Inflammatory macrophage treated with lipopolysaccharide for 1 hour (primary cell): ENCODE data around the gene RSPH1.

Experiments
- DNase-seq, 2 donors: peaks; one replicate each; pipeline ENCODE4 v3.0.0-alpha.2; 2020 to 2022

RSPH1 gene

DNA sequence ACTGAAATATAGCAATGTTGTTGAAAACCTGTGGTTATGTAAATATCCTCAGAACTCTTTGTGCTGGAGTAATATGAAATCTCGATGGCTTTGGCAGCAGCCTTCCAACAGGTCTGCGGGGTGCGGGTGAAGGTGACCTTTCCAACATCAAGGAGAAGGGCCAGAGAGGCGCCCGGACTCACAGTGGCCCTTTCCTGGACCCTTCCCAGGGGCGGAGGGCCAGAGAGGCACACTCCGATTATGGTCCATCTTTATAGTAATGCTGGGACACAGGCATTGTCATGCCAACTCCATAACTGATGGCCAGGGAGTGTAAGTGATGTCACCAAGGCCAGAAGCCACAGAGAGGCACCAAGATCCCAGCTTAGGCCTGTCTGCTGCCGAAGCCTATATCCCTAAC lies 35.7 kb upstream of the RSPH1 start:
- DNase-seq = no peak

DNA sequence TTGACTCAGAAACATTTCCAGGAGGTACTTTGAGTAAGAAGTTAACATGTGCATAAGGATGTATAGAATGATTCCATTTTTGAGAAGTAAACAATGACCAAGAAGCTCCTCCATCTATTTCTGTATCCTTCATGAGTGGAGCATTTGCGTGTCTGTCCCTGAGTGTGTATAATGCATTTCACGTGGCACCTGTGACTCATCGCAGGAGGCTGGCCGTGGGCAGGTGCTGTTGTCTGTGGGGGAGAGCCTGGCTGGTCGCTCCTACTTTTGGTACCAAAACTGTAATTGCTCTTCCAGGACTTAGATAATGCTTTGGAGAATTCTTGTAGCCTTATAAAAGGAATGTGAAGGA lies 34.1 kb upstream of the RSPH1 start:
- no peak for DNase-seq

DNA sequence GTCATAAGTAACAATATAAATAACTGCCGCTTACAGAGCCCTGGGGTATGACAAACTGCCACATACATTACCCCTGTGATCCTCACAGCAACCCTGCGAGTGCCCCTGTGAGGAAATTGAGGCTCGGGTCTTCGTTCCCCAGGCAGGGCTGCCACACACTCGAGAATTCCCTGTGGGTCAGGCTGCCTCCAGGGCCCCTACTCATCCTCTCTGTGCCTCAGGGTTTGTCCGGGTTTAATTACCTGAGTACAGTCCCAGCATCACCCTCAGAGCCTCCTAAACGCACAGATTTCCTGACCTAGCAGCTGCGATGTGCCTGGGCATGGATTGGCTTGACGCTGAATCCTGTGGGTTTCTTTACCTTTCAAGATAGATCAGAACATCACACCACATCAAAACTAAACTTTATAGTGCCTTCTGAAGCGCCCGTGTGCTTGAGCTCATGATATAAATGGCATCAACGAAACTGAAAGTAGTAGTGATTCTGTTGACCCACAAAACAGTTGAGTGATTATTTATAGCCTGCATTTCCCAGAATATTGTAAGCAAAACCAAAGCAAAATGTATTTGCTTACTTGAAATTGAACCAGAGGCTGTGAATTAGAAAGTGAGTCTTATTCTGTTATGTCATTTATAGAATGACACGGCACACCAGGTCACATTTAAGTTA lies 31.6 kb upstream of the RSPH1 start:
- peak; percentile 27 to 31 for DNase-seq

DNA sequence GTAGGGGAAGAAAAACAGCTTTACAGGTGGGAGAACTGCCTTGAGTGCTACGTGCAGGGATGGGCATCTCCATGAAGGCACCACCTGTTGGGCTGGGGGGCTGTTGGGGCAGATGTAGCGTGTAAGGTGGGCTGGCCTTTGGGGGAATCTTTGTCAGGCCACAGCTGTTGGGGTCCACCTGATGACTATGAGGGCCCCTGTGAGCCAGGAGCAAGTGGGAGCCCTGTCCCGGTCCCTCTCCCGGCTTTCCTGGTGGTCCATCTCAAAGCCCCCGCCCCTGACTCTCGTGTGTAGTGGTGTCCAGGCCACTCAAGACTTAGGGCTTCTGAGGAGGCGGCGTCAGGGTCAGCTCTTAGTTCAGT lies 31.1 kb upstream of the RSPH1 start:
- DNase-seq = no peak

DNA sequence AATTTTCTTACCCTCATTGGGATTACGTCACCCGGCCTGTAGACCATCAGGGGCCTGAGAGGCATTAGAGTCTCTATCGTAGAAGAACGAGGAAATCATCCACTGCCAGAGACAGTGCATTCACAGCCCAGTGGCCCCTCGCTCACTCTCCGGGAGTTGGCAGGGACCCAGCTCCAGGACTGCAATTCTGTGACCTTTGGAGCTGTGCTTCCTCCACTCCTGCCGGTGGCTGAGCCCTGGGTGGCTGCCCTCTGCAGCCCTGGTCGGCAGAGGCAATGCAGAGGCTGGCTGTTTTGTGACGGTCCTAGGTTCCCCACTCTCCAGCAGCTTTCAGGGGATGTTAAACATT lies 30.3 kb upstream of the RSPH1 start:
- no peak for DNase-seq

DNA sequence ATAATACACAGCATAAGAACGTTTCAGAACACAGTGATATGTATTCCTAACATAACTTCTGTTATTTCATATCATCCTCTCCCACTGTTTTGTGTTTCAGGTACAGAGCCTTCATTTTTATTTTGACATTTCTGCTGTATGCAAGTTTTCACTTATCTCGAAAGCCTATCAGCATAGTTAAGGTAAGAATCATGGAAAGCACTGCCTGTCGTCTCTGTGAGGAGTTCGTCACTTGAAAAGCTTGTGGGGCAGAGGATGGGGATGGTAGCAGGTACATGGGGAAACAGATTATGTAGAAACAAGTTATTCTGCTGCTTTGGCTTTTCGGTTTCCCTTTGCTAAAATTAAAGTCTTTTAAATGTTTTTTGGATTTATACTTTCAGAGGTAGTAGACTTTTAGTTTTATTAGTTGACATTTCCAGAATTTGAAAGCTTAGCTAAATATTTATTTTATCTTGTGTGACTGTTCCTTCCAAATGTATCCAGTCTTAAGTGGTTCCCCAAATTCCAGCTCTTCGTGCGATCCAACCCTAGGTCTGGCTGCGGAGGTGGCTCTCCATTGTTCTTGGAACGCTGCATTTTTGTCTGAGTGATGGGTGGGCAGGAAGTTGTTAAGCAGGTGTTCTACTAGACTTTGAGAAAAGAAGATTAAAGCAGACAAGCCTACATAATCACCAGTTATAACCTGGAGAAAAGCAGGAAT lies 29.8 kb upstream of the RSPH1 start:
- no peak for DNase-seq

DNA sequence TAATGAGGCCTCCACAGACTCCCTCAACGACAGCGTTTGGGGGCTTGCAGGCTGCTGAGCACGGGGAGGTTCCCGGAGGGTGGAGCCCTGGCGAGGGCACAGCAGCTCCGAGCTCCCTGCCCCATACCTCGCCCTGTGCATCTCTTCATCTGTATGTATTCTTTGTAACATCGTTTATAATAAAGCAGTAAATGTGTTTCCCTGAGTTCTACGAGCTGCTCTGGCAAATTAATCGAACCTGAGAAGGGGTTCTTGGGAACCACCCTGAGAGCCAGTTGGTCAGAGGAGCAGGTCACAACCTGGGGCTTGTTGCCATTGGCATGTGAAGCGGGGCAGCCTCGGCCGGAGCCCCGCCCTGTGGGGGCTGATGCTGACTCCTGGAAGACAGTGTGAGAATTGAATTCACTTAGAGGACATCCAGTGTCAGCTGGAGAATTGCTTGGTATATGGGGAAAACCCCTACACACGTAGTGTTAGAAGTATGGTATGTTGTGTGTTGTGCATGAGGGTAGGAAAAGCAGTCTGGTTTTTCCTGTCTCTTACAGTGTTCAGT lies 29.1 kb upstream of the RSPH1 start:
- DNase-seq = no peak

DNA sequence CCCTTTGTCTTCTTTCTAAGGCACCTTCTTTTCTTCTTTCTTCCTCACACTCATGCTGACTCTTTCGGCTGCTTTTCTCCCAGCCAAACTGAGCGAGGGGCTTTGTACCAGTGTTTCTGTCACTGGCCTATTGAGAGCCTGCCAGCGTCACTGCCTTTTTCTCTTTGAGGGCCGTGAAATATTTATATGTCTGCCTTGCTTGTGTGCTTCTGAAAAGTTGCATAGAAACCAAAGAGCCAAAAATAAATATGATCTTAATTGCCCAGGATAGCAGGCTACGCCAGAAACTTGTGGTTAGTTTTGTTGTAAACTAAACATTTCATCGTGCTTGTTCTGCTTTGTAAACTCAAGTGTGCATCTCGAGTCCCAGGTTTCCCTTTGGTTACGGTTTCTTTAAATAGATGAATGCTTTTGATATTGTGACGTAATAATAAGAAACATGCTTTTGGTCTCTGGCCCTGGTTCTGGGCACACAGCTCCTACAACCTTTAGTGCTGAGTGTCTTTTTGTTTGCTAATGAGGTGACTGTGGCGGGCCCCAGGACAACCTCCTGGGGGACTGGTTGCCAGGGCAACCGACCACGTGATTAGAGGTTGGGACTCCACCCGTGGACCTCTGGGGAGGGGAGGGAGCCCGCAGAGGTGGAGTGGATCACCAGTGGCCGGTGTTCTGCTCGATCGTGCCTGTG lies 28.5 kb upstream of the RSPH1 start:
- DNase-seq = no peak

DNA sequence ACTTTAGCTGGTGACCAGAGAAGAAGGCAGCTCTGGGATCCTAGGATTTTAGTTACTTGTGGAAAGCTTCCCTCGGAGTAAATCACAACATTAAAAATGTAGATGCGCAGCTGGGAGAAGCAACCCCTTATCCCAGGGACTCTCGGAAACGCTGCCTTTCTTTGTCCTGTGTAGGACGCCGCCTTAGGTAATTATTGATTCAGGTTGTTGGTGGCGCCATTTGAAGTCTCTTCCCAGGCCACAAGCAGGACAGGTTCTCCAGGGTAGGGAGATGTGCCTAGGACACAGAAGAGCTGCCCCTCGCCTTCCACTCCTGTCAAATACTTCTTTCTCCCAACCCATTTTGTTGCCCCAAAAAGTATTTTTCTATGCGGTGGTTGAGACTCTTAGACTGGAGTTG lies 27.9 kb upstream of the RSPH1 start:
- no peak for DNase-seq

DNA sequence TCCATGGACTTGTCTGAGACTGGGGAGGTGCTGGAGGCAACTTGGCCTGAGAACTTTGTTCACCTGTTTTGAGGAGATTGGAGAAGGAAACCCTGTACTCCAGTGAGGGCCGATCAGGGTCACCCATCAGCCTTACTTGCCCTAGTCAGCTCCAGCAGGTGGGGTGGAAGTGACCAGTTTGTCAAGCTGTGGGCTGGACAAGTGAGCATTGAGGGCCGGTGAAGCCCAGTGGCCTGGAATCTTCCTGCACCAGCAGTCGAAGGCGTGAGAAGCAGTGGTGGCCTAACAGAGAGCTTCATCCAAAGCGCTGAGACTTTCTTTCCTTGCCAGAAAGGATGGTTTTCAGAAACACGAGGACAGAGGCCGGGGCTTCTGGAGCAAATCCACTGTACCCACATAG lies 27.2 kb upstream of the RSPH1 start:
- DNase-seq = no peak

DNA sequence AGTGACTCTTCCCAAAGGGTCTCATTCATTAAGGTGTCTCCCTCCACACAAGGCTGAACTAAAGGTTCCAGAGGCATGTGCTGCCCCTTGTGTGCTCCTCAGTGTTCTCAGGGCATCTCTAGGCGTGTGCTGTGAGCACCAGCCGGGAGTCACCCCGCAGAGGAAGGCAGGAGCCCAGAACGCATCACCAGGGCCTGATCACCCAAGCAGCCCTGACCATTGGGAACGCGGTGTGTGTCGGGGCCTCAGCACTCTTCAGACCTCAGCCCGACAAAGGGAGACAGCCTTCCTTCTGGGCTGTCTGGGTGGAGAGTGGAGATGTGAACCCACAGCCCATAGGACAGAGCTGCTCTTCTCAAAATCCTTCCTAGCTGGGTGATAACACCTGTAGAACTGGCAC lies 26.7 kb upstream of the RSPH1 start:
- DNase-seq = no peak

DNA sequence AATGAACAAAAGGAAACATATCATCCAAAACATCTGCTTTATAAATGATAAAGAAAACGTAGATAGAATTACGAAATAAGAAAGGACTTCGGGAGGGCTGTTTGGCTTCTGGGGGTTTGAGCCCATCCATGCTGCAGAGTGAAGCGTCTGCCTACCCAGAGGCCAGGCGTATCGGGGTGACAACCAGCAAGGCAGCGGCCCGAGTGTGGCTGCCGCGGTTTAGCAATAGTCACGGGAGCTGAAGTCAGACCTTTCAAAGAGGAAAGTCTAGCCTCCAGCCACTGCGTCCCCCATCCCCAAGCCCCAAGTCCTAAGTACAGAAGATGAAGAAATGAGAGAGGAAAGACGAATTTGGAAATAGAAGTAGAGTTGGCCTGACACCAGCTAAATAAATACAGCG lies 26.2 kb upstream of the RSPH1 start:
- DNase-seq = no peak

DNA sequence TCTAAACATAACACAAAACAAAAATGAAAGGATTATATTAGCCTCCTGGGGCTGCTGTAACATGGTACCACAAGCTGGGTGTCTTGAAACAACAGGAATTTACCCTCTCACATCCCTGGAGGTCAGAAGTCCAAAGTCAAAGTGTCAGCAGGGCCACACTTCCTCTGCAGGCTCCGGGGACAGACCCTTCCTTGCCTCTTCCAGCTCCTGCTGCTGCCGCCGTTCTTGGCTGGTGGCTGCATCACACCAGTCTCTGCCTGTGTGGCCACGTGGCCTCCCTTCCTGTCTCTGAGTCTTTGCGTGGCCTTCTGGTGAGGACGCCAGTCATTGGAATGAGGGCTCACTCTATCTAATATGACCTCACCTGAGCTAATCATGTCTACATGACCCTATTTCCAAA lies 25.8 kb upstream of the RSPH1 start:
- no peak for DNase-seq

DNA sequence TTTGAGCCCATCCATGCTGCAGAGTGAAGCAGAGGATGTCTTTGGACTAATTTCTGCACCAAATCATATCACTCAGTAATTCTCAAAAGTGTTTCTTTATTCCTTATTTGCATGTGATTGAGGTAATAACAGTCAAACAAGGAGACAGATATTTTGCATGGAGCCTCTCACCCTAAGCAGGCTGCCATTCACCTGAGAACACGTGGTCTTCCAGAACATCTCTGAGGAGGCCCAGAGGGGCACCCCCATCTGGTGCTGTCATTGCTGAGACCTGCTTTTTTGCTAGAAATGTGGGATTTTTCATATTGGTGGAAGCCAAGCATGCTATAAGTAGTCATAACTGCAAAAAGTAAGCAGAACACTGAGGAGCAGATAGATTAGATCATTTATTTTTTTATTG lies 25.4 kb upstream of the RSPH1 start:
- no peak for DNase-seq

DNA sequence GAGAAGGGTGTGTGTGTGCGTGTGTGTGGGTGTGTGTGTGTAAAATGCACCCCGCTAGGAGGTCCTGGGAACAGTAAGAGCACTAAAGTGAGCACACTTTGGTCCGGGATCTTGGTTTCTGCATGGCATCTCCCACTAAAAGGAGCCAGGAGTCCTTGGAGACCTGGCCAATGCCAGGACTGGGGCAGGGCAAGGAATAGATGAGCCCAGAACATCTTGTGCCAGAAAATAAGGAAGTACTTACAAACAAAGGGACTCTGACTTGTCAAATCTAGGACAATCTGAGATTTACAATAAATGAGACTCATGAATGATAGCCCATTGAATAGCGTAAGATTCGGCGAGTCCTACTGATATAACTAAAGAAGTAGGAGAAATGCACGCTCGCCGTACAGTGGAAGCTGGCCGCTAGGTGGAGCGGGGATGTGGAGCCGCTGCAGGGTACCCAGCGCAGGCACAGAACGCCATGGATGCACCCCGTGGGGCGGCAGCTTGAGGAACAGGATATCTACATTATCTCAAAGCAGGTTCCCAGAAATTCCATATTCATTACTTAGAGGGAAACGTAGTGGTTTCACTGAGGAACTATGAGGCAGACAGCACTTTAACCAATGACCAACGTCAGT lies 24.7 kb upstream of the RSPH1 start:
- DNase-seq = no peak

DNA sequence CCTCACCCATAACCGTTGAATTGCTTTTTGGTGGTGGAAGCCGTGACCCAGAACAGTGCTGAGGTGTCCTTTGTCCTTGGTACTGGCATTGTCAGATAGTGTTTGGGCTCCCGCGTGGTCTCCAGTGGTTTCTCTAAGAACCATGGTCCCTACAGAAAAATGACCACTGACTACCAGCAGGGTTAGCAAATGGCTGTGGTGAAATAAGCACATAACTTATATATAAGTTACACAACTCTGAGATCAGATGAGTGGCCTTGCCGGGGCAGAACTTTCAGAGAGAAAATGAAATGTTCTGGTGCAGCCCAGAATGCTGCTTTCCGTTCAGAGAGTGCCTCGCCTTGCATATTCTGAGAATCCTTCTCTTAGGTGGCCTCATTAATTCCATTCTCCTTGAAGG lies 22.6 kb upstream of the RSPH1 start:
- no peak for DNase-seq

DNA sequence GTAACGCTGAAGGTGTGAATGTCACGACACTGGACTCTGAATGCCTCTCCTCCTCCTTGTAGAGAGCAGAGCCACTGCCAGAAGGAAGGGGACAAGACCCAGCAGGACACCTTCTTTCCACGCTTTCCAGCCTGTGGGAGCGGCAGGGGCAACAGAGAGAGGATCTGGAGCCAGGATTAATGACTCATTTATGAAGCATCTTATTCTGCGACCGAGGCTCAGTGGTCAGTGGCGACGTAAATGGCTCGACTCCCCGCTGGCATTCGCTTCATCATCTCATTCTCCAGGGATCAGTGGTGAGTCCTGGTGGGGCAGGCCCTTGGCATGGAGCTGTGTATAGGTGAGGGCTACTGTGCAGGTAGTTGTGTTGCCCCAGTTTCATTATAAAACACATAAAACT lies 22.2 kb upstream of the RSPH1 start:
- DNase-seq = no peak

DNA sequence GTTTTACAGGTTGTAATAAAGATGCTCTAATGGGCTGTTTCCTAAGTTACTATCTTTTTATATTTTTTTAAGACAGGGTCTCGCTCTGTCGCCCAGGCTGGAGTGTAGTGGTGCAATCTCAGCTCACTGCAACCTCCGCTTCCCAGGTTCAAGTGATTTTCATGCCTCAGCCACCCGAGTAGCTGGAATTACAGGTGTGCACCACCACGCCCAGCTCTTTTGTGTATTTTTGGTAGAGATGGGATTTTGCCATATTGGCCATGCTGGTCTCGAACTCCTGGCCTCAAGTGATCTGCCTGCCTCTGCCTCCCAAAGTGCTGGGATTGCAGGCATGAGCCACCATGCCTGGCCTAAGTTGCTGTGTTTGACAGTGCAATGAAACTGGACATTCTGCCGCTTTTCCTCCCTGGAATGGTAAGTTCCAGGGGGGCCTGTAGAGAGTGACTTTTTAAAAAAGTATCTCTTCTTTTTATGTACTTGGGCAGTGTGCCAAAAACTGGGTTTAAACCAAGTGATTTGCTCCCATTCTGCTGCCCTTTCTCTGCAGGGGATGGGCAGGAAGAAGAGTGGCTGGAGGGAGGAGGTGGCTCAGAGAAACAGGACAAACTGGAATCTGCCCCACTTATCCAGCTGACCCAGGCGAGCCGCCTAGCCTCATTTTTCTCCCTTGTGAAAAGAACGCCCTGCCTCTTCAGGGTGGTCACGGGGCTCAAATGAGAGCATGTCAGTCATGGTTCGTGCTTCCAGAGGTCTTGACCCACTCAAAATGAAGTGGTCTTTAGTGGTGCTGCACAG lies 19.9 kb upstream of the RSPH1 start:
- no peak for DNase-seq

DNA sequence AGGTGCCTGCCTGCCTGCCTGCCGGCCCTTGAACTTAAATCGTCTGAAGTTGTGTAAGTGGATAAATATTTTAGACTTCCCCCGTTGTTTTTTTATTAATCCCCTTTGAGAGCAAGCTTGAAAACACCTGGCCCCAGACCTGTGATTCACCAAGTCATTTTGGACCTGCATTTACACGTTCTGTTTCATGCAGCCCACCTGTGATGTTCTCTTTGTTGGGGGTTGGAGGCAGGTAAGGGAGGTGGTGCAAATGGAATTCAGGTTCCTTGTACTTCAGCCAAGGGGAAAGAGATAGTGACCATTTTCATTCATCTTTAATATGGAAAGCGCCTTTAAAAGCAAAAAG lies 18.8 kb upstream of the RSPH1 start:
- no peak for DNase-seq

DNA sequence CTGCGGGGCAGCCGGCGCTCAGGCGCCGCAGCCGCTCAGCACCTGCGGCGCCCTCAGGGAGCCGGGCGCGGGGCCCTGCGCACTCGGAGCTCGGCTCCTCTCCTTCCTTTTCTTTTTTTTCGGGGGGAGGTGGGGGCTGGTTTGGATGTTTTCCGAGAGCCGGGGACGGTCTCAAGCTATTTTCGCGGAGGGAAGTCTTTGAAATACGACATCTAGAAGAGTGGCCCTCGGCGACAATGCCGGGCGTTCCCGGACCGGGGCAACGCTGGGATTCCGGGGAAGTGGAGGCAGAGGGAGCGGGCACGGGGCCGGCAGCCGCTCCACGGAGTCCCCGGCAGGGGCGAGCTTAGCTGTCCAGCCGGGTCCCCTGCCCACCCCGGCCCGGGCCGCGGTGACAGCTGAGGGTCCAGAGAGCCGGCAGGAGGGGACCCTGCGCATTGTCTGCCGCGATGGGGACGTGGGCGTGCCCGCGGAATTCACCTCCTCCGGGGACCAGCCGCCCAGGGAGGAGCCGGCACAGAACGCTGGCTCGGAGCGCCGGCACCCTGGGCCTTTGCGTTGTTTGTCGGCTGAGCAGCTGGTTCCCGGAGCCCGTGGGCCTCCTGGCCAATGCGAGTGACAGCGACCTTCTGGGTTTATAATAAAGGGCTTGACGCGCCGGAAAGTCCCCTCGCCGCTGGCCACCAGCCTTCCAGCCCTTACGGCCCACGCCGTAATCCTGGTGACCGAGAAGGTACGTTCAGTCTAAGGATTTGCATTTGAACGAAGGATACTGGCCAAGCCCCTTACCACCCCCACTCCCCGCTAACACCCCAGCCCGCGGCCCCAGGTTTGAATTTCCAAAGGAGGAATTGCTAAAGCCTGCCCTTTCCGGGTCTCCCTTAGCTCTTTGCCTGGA lies 18.2 kb upstream of the RSPH1 start:
- DNase-seq = peak; percentile 72 to 83

DNA sequence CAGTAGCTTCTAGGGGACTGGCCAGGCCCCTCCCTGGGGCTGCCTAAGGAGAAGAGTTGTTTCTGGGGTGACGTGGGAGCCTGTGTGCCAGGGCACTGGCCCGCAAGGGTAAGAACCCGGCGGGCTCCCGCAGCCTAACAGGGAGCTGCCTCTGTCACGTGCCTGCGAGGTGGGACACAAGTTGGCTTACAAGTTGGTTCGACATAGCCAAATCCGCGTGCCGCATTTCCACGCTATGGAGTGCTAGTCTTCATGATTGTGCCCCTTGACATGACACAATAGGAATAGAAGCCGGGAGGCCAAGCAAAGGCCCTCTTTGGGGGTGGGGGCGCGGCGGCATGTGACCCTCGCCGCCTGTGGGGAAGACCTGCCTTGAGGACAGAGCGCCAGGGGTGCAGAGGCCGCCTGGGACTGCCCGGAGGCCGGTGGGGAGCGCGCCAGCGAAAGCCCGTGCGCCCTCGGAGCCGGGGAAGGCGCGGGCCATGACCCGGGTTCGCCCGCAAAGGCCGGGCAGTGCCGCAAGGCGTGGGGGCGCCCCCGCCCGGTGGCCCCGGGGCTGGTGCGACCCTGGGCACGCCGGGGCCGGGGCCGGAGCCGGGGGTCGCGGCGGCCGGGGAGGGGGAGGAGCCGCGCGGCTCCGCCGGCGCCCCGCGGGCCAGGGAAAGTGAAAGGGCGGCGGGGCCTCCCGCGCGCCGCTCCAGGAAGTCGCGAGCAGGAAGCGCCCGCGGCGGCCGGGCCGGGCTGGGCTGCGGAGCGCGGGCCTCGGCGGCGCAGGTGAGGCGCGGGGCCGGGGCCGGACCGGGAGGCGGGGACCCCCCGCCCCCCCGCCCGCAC lies 17.3 kb upstream of the RSPH1 start, which contains the start of gene SLC37A1:
Gene SLC37A1, plus strand, starts transcription at position 702 of the 834 bp plus-strand sequence. CDS start 4,603 bp downstream, outside the sequence.
- no peak for DNase-seq
